Measurements from ENCODE around the gene PAQR7. TPM values are rescaled to one million over a fixed set of nuclear protein-coding genes. Genes with fewer than 3 reads are reported as not detected.

PAQR7 gene
- total RNA-seq, 2 experiments from 2014 or later: 0.22 to 1.3 TPM

DNA sequence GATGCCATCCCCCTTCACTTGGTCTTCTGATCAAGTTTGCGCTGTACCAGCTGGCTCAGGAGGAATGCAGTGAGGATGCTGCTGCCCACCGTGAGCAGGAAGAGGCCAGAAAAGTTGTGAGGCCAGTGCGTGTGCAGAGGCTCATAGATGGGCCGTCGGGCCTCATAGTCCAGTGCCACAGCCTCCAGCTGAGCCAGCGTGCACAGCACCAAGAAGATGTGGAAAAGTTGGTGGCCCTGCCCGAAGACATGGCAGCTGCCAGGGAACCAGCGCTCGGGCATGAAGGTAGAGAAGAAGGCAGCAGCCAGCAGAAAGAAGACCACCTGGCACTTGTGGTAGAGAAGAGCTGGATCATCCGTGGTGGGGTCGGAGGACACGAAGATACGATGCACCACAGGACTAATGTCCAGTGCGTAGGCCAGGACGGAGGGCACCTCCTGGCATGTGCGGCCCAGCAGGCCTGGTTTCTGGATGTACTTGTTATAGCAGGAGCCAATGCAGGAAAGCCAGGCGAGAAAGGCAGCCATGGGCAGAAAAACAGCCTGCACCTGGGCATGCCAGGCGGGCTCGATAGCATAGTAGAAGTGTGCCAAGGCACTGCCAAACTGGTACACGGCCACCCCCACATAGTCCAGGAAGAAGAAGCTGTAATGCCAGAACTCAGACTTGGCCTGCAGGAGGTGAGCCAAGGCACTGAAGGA, 12.6 kb downstream of the PAQR7 start:
- Histone ChIP-seq H4K20me1 (ENCODE audit: insufficient read depth, low read length) (no peaks in the 10 kb centered on the region), H2AFZ (ENCODE audit: low read length) (no peak overlapping the region), H3K9me3 (ENCODE audit: low read length) (no peaks in the 10 kb centered on the region), H3K79me2 (ENCODE audit: insufficient read depth, low read depth, low read length) (peaks cover 11% of the 10 kb centered on the region; the same call in 1 of the 2 replicates), H3K9me2 (ENCODE audit: insufficient read depth, low read length) (no peaks in the 10 kb centered on the region), H3K27ac (ENCODE audit: low read depth, low read length, poor library complexity, severe bottlenecking) (no peak overlapping the region), H3K4me2 (ENCODE audit: low read length) (no peak overlapping the region), H3K36me3 (ENCODE audit: insufficient read depth, low read length) (no peaks in the 10 kb centered on the region), H3K4me3 (ENCODE audit: low read depth, low read length, poor library complexity, severe bottlenecking) (no peak overlapping the region), H3K4me1 (ENCODE audit: insufficient read depth, low read length, poor library complexity, severe bottlenecking) (peaks cover 10% of the 10 kb centered on the region)
- TF ChIP-seq, protein P1, sequence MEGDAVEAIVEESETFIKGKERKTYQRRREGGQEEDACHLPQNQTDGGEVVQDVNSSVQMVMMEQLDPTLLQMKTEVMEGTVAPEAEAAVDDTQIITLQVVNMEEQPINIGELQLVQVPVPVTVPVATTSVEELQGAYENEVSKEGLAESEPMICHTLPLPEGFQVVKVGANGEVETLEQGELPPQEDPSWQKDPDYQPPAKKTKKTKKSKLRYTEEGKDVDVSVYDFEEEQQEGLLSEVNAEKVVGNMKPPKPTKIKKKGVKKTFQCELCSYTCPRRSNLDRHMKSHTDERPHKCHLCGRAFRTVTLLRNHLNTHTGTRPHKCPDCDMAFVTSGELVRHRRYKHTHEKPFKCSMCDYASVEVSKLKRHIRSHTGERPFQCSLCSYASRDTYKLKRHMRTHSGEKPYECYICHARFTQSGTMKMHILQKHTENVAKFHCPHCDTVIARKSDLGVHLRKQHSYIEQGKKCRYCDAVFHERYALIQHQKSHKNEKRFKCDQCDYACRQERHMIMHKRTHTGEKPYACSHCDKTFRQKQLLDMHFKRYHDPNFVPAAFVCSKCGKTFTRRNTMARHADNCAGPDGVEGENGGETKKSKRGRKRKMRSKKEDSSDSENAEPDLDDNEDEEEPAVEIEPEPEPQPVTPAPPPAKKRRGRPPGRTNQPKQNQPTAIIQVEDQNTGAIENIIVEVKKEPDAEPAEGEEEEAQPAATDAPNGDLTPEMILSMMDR (conservative IDR thresholded peaks at IDR 0.05; ENCODE audit: low read length): no peak
- no peak for TF ChIP-seq EZH2phosphoT487 (IDR thresholded peaks at IDR 0.05; ENCODE audit: borderline replicate concordance, low read depth, low read length)
- BruUV-seq (replicated peaks): no TSS peak
- CTCF ChIA-PET (ENCODE audit: unreplicated experiment): interaction anchor here (1.0 kb wide), 1 partner anchor 33 kb away, joined by 3 read pairs; no protein-coding TSS in a partner anchor
- no peak for DNase-seq (ENCODE audit: low spot score)
- POLR2A ChIA-PET: no interaction called here
- intact Hi-C loops (cut with micrococcal nuclease; ENCODE audit: unreplicated experiment): no loop called here

DNA sequence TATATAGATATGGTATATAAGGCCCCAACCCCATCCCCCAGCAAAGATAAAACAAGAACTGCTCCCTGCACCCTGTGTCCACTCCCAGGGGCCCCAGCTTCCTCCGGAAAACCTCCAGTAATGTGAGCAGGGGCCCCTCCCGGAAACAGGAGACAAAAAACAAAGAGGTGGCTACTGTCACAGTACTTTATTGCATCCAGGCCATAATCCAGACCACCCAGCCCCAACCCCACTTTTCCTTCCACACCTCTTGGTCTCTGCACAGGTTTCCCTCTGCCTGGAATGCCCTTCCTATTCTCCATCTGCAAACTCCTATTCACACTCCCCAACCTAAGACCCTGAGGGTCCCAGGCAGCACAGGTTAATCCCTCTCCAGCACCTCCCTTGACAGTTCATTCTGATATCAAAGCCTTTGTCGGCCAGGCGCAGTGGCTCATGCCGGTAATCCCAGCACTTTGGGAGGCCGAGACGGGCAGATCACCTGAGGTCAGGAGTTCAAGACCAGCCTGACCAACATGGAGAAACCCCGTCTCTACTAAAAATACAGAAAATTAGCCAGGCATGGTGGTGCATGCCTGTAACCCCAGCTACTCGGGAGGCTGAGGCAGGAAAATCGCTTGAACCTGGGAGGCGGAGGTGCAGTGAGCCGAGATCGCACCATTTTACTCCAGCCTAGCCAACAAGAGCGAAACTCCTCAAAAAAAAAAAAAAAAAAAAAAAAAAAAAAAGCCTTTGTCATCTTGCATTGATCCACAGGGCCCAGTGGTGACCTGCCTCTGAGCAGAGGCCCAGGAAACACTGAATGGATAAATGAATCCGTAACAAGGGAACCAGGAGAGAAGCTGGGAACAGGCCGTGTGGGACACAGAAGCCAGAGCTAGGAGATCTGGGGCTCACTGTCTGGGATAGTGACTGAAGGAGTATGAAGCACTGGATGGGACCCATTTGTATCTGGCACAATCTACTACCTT, 13.9 kb downstream of the PAQR7 start:
- Histone ChIP-seq H3K4me2 (ENCODE audit: low read length) (no peak overlapping the region), H3K36me3 (ENCODE audit: insufficient read depth, low read length) (no peaks in the 10 kb centered on the region), H3K27ac (ENCODE audit: low read depth, low read length, poor library complexity, severe bottlenecking) (no peak overlapping the region), H4K20me1 (ENCODE audit: insufficient read depth, low read length) (no peaks in the 10 kb centered on the region), H3K9me2 (ENCODE audit: insufficient read depth, low read length) (no peaks in the 10 kb centered on the region), H3K4me3 (ENCODE audit: low read depth, low read length, poor library complexity, severe bottlenecking) (no peak overlapping the region), H3K9me3 (ENCODE audit: low read length) (no peaks in the 10 kb centered on the region), H3K79me2 (ENCODE audit: insufficient read depth, low read depth, low read length) (peaks cover 21% of the 10 kb centered on the region; the same call in 1 of the 2 replicates), H3K4me1 (ENCODE audit: insufficient read depth, low read length, poor library complexity, severe bottlenecking) (peaks cover 10% of the 10 kb centered on the region), H2AFZ (ENCODE audit: low read length) (no peak overlapping the region)
- DNase-seq (ENCODE audit: low spot score): no peak
- TF ChIP-seq EZH2phosphoT487 (IDR thresholded peaks at IDR 0.05; ENCODE audit: borderline replicate concordance, low read depth, low read length): no peak
- TF ChIP-seq, protein P1 (conservative IDR thresholded peaks at IDR 0.05; ENCODE audit: low read length): no peak
- BruUV-seq (replicated peaks): no TSS peak
- intact Hi-C loops (cut with micrococcal nuclease; ENCODE audit: unreplicated experiment): no loop called here
- ChIA-PET CTCF (ENCODE audit: unreplicated experiment) (no interaction called here), POLR2A (interaction anchor here (0.7 kb wide), 1 partner anchor 49 kb away, joined by 3 read pairs; no protein-coding TSS in a partner anchor)

All from OCI-LY7 (cell line).